HG03175 (cell line): ENCODE results near the gene HMBS.
"Not testable (repeated sequence)": the region's sequence is repeated elsewhere in the genome, so short reads cannot be mapped to it uniquely, and the experiment has no call there.

Experiments
- ATAC-seq: cut with Tn5 transposase; IDR thresholded peaks from one replicate; pipeline ENCODE4 v1.9.1; 2021; ENCODE audit warnings: mild to moderate bottlenecking, moderate library complexity; ENCODE audit not compliant: unreplicated experiment

The HMBS gene

DNA sequence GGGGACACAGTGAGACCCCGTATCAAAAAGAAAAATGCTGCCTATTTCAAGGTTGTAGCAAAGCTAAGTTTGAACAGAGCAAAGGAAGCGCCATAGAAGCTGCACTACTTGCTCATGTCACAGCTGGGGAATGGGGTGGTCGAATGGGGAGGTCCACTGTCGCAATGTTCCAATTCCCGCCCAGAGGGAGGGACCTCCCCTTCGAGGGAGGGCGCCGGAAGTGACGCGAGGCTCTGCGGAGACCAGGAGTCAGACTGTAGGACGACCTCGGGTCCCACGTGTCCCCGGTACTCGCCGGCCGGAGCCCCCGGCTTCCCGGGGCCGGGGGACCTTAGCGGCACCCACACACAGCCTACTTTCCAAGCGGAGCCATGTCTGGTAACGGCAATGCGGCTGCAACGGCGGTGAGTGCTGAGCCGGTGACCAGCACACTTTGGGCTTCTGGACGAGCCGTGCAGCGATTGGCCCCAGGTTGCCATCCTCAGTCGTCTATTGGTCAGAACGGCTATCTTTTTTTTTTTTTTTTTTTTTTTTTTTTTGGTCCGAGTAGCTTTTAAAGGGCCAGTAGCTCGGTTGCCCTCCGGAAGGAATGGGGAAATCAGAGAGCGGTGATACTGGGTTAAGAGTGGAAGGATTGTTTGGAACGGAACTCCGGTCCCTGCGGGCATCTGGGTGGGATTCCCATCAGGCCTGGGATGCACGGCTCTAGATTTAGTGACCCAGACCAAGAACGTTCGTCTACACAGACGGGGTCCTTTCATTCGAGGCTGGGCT, at the start of gene HMBS:
HMBS (plus strand) TSS at position 219 of the 774 bp plus-strand sequence; CDS start at position 372, 153 bp downstream.
- peak; percentile 92 for ATAC-seq

- ATAC-seq: no peak
Observed at GRCh38 chr11:119038884-119039283, 45.8 kb upstream of the HMBS start.

DNA sequence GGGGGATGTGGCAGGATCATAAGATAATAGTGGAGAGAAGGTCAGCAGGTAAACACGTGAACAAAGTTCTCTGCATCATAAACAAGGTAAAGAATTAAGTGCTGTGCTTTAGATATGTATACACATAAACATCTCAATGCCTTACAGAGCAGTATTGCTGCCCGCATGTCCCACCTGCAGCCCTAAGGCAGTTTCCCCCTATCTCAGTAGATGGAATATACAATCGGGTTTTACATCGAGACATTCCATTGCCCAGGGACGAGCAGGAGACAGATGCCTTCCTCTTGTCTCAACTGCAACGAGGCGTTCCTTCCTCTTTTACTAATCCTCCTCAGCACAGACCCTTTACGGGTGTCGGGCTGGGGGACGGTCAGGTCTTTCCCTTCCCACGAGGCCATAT, 45.2 kb upstream of the HMBS start:
- ATAC-seq: not testable (repeated sequence)

- no peak for ATAC-seq
Observed at GRCh38 chr11:119041821-119042514, 42.7 kb upstream of the HMBS start.

GRCh38 chr11:119042927-119043326, 41.8 kb upstream of the HMBS start:
- no peak for ATAC-seq

GRCh38 chr11:119044708-119045107, 40.0 kb upstream of the HMBS start:
- ATAC-seq: no peak

DNA sequence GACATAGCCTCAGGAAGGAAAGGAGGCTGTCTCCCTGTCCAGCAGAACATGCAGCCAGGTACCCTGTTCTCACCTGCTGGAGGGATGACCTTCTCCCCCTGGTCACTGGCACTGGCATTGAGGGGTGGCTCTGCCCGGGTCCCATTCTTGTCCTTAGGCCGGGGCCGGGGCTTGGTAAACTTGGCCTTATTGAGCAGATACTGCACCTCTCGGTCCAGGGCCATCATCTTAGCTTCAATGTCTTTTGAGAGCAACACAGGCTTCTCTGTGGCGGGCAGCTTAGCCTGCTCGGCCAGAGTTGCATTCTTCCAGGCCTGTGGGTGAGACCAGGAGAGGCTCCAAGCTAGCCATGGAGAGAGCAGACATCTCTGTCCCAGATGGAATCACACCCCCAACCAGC, 38.2 kb upstream of the HMBS start:
- no peak for ATAC-seq

DNA sequence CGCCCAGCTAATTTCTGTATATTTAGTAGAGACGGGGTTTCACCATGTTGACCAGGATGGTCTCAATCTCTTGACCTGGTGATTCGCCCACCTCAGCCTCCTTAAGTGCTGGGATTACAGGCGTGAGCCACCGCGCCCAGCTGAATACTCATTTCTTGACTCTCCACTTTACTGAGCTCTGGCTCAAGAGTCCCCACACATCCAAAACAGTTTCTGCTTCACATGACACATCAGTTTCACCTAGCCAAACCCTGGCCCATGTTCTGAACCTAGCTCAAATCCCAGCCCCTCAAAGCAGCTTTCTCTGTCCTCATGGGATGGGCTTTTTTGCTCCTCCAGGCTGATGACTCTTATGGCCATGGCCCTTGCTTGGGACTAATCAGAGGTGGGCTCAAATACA, 37.5 kb upstream of the HMBS start:
- ATAC-seq: no peak

DNA sequence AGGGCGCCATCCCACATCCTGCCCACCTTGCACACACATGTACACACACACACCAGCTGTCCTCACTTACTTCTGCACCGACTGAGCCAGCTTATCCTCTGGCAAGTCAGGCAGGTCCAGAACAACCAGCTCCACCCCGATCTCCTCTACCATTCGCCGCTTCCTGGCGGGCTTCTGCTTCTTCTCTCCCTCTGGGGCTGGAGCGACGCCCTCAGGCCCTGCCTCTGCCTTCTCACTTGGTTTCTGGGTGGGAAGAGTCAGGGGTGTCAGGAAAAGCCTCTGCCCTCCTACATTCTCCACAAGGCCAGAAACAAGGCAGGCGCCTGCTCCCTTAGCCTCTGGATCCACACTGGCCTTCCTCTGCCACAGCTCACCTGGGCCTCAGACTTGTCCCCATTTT, 36.0 kb upstream of the HMBS start:
- no peak for ATAC-seq

GRCh38 chr11:119049081-119049480, 35.6 kb upstream of the HMBS start:
- no peak for ATAC-seq

DNA sequence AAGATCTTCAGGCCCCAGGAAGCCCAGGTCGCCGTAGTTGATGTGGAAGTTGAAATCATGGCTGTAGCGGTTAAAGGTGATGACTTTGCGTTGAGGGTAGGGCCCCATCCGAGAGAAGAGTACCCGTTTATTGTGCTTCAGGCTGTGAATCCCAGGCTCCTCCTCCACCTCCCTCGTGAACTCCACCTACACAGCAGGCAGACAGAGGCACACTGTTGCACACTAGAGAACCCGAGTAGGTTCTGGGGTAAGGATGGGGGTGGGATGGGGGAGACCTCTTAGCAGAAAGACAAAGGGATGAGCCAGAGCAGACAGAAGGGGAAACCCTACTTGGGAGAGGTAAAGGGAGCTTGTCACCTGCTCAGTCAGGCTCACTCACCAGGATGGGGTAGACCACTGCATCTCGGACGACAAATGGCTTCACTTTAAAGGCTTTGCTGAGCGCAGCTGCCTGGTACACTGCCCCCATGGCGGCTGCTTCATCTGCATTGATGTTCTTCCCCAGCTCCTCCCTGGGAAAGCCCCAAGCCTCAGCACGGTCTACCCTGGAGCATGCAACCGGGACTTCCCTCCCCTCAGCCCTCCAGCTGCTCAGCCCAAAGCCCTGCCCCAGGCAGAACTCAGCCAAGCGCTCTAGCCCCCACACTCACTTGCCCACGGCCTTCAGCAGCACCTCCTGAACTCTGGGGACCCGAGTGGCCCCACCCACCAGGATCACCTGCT, 33.1 kb upstream of the HMBS start:
- ATAC-seq: no peak

DNA sequence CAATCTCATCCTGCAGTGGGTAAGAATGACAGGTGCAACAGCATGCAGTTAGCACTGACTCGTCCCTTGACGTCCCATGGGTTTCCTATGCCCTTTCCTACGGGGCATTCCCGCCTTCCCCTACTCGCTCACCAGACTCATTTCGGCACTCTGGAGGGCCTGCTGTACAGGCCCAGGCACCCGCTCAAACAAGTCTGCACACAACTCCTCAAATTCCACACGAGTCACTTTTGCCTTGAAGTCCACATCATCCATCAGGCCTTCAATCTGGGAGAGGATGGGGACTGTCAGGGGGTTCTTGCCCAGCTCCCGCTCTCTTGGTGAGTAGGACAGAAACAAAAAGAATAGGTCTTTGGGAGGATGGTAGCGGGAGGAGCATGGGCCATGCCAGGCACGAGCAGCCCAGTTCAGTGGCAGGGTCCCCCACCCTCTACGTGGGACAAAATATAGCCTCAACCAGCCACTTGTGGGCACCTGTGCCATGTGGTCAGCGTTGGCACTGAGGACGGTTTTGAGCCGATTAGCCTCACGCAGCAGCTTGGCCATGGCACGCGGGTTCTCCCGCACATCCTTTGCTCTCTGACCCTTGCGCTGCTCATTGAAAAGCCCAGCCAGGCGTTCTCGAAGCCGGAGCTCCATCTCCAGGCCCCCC, 32.4 kb upstream of the HMBS start:
- no peak for ATAC-seq

DNA sequence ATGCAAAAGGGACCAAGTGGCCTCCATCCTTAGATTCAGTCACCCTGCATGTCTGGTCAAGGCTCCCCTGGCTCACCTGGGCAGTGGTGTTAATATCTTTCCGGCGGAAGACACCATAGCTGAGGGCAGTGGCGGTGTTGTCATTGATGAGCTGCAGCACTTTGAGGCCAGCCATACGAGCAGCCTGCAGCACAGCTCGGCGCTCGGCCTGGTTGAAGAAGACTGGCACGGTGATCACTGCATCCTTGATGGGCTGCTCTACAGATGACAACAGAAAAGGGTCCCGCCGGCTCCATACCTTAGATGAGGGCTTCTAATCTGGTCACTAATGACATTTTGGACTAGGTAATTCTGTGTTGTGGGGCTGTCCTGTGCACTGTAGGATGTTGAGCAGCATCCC, 30.3 kb upstream of the HMBS start:
- no peak for ATAC-seq

GRCh38 chr11:119055901-119056300, 28.8 kb upstream of the HMBS start:
- ATAC-seq: no peak

- peak; percentile 15 for ATAC-seq
Observed at GRCh38 chr11:119056421-119056999, 28.2 kb upstream of the HMBS start.

GRCh38 chr11:119057000-119057769, 27.5 kb upstream of the HMBS start, which contains the start of gene HYOU1:
Gene HYOU1 (minus strand): TSS chr11:119057205. CDS start chr11:119056160, 1,045 bp downstream.
- peak; percentile 89 for ATAC-seq

DNA sequence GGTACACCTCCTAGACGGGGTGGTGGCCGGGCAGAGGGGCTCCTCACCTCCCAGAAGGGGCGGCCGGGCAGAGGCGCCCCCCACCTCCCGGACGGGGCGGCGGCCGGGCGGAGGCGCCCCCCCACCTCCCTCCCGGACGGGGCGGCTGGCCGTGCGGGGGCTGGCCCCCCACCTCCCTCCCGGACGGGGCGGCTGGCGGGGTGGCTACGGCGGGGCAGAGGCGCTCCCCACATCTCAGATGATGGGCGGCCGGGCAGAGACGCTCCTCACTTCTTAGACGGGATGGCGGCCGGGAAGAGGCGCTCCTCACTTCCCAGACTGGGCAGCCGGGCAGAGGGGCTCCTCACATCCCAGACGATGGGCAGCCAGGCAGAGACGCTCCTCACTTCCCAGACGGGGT, 25.6 kb upstream of the HMBS start:
- not testable (repeated sequence) for ATAC-seq

DNA sequence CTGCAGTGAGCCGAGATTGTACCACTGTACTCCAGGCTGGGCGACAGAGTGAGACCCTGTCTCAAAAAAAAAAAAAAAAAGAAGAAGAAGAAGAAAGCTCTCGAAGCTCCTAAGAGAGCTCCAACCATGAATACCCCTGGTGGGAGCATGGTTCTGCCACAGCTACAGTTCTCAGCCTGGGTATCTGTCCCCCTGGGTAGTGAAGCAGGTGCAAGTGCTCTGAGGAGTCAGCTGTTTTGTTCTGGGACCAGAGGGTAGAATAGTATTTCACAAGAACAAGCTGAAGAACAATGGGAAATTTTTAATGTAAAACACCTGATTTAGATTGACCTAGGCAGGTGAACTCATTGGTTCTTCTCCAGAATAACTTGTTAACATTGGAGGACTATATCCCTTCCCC, 23.4 kb upstream of the HMBS start:
- ATAC-seq: no peak

DNA sequence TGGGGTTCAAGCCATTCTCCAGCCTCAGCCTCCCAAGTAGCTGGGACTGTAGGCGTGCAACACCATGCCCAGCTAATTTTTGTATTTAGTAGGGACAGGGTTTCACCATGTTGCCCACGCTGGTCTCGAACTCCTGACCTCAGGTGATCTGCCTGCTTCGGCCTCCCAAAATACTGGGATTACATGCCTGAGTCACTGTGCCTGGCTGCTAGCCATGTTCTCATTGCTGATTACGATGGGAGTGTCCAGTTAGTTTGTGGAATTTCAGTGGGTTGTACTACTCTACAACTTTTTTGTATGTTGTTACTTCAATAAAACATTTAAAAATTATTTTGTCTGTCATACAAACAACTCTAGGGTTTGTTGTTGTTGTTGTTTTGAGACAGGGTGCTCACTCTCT, 21.9 kb upstream of the HMBS start:
- ATAC-seq: no peak

DNA sequence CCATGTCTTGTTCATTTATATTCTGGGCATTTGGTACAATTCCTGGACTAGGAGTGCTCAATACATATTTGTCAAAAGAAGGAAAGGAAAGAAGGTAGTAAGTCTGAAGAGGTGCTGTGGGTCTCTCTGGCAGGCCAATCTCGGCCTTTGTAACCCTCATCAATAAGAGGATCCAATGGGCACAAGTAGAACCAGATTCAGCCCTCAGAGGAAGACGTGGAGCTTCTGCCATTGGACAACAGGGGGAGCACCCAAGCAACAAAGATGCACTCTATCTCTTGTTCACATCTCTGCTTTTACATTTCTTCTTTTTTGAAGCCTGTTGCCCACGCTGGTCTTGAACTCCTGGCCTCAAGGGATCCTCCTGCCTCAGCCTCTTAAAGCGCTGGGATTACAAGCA, 19.3 kb upstream of the HMBS start:
- ATAC-seq: no peak
